AG09319 (cell line): ENCODE results near the gene CDC5L.
A peak's percentile ranks its signal among the peaks of the same experiment; 100 is the strongest.

ENCODE experiments used
- DNase-seq: peaks from one replicate; pipeline ENCODE4 v3.0.0-alpha.2; 2010; ENCODE audit warnings: low read depth; ENCODE audit errors: extremely low read depth
- CTCF ChIP-seq: IDR thresholded peaks from 2 replicates; pipeline ENCODE4 v1.5.1; 2011; ENCODE audit warnings: low read depth, mild to moderate bottlenecking, inconsistent platforms, low read length, moderate library complexity

CDC5L gene

GRCh38 chr6:44375071-44375470 lies 12.4 kb upstream of the CDC5L start:
- DNase-seq, result no peak
- no peak for TF ChIP-seq CTCF

- DNase-seq, result no peak
- TF ChIP-seq CTCF, result no peak
These were observed 10.0 kb upstream of the CDC5L start for GRCh38 chr6:44377484-44377883.

- TF ChIP-seq CTCF, result no peak
- no peak for DNase-seq
These were observed 9.5 kb upstream of the CDC5L start for GRCh38 chr6:44377971-44378370.

- no peak for TF ChIP-seq CTCF
- no peak for DNase-seq
These were observed 5.8 kb upstream of the CDC5L start for GRCh38 chr6:44381739-44382138.

- no peak for TF ChIP-seq CTCF
- DNase-seq, result peak; percentile 30
These were observed 1.1 kb upstream of the CDC5L start for GRCh38 chr6:44386364-44386928.

- TF ChIP-seq CTCF, result no peak
- no peak for DNase-seq
These were observed 569 bp upstream of the CDC5L start for GRCh38 chr6:44386929-44387345.

GRCh38 chr6:44388135-44388487 lies 605 bp downstream of the CDC5L start:
- DNase-seq, result no peak
- no peak for TF ChIP-seq CTCF
